Kidney capillary endothelial cell (primary cell): ENCODE data around the gene PPP1R12B.
"Not testable (repeated sequence)": the region's sequence is repeated elsewhere in the genome, so short reads cannot be mapped to it uniquely, and the experiment has no call there.

Experiments
- DNase-seq: peaks from one replicate; pipeline ENCODE4 v3.0.0-alpha.2; 2018; ENCODE audit warnings: low spot score

Gene PPP1R12B

GRCh38 chr1:202343652-202344349 lies 4.7 kb upstream of the PPP1R12B start:
- DNase-seq = peak; percentile 59

- DNase-seq = no peak
Measured at GRCh38 chr1:202348005-202348508, 442 bp upstream of the PPP1R12B start.

- DNase-seq = peak; percentile 50
Measured at GRCh38 chr1:202349206-202349928, 868 bp downstream of the PPP1R12B start.

GRCh38 chr1:202351725-202352124 lies 3.2 kb downstream of the PPP1R12B start:
- DNase-seq = no peak

- not testable (repeated sequence) for DNase-seq
Measured at GRCh38 chr1:202352583-202353197, 4.2 kb downstream of the PPP1R12B start.

- DNase-seq = no peak
Measured at GRCh38 chr1:202355944-202356553, 7.5 kb downstream of the PPP1R12B start.

GRCh38 chr1:202357506-202357905 lies 9.0 kb downstream of the PPP1R12B start:
- no peak for DNase-seq

GRCh38 chr1:202361224-202361623 lies 12.7 kb downstream of the PPP1R12B start:
- no peak for DNase-seq

GRCh38 chr1:202361701-202362100 lies 13.2 kb downstream of the PPP1R12B start:
- DNase-seq = no peak

- no peak for DNase-seq
Measured at GRCh38 chr1:202362212-202362611, 13.7 kb downstream of the PPP1R12B start.

GRCh38 chr1:202365092-202365815 lies 16.8 kb downstream of the PPP1R12B start:
- no peak for DNase-seq

GRCh38 chr1:202367271-202367670 lies 18.8 kb downstream of the PPP1R12B start:
- DNase-seq = no peak

GRCh38 chr1:202370906-202371305 lies 22.4 kb downstream of the PPP1R12B start:
- not testable (repeated sequence) for DNase-seq

- no peak for DNase-seq
Measured at GRCh38 chr1:202374099-202374498, 25.6 kb downstream of the PPP1R12B start.

- DNase-seq = not testable (repeated sequence)
Measured at GRCh38 chr1:202375175-202375574, 26.7 kb downstream of the PPP1R12B start.

- no peak for DNase-seq
Measured at GRCh38 chr1:202376247-202376646, 27.7 kb downstream of the PPP1R12B start.

- DNase-seq = not testable (repeated sequence)
Measured at GRCh38 chr1:202379884-202380529, 31.5 kb downstream of the PPP1R12B start.

- DNase-seq = not testable (repeated sequence)
Measured at GRCh38 chr1:202380535-202380934, 32.0 kb downstream of the PPP1R12B start.

- DNase-seq = not testable (repeated sequence)
Measured at GRCh38 chr1:202381867-202382266, 33.4 kb downstream of the PPP1R12B start.

- not testable (repeated sequence) for DNase-seq
Measured at GRCh38 chr1:202395831-202396230, 47.3 kb downstream of the PPP1R12B start.

- DNase-seq = no peak
Measured at GRCh38 chr1:202397256-202397655, 48.8 kb downstream of the PPP1R12B start.
